OCI-LY3 (cell line): ENCODE measurements around the gene SLC25A26.

Experiments
- H2AFZ ChIP-seq: fragments of 200-600, 300-600 bp; shearing (Covaris generic); 2 replicates; pipeline ENCODE4 v1.6.0; 2014; ENCODE audit warnings: antibody characterized with exemption, low read depth, low read length
- H3K27ac ChIP-seq: fragments of 200-600, 300-600 bp; sonication (generic); 2 replicates; pipeline ENCODE4 v1.5.1; 2014; ENCODE audit warnings: mild to moderate bottlenecking, low read length, moderate library complexity, mixed read lengths
- H3K27me3 ChIP-seq: fragments of 200-600, 300-600 bp; sonication (generic); 2 replicates; pipeline ENCODE4 v1.6.1; 2014; ENCODE audit warnings: low read depth, low read length, mixed read lengths
- H3K36me3 ChIP-seq: fragments of 200-600, 300-600 bp; sonication (generic); replicated peaks from 2 replicates; pipeline ENCODE3; 2014; ENCODE audit warnings: low read depth, low read length, mixed read lengths
- H3K4me1 ChIP-seq: fragments of 300-600, 200-600 bp; sonication (generic); 2 replicates; pipeline ENCODE4 v1.6.1; 2014; ENCODE audit warnings: low read length, mixed read lengths
- H3K4me2 ChIP-seq: fragments of 200-600, 300-600 bp; sonication (generic); 2 replicates; pipeline ENCODE4 v1.6.1; 2014; ENCODE audit warnings: low read length, mixed read lengths
- H3K4me3 ChIP-seq: fragments of 300-600, 200-600 bp; sonication (generic); 2 replicates; pipeline ENCODE4 v1.5.1; 2014; ENCODE audit warnings: antibody characterized with exemption, mild to moderate bottlenecking, low read length, moderate library complexity
- H3K79me2 ChIP-seq: fragments of 300-600, 200-600 bp; shearing (Covaris generic); 2 replicates; pipeline ENCODE4 v1.6.1; 2014; ENCODE audit warnings: mild to moderate bottlenecking, low read length, mixed read lengths
- H3K9ac ChIP-seq: fragments of 300-600, 200-600 bp; shearing (Covaris generic); 2 replicates; pipeline ENCODE4 v1.6.0; 2014; ENCODE audit warnings: mild to moderate bottlenecking, low read length, moderate library complexity
- H3K9me3 ChIP-seq: fragments of 200-600, 300-600 bp; shearing (Covaris generic); 2 replicates; pipeline ENCODE4 v1.6.1; 2014; ENCODE audit warnings: low read length, mixed read lengths; ENCODE audit not compliant: insufficient read depth
- H4K20me1 ChIP-seq: fragments of 200-600, 300-600 bp; sonication (generic); 2 replicates; pipeline ENCODE4 v1.6.1; 2016; ENCODE audit warnings: low read length, mixed read lengths; ENCODE audit not compliant: insufficient read depth
- EZH2phosphoT487 ChIP-seq: fragments of 200-600 bp; shearing (Covaris generic); IDR thresholded peaks from 2 replicates; pipeline ENCODE4 v1.6.1; 2018; ENCODE audit warnings: antibody characterized with exemption, mixed run types, low read depth
- TF ChIP-seq, protein P1 (sequence below): fragments of 200-600, 300-600 bp; sonication (generic); IDR thresholded peaks from 2 replicates; pipeline ENCODE4 v1.5.1; 2014; ENCODE audit warnings: antibody characterized with exemption, low read length, low read depth

Gene SLC25A26

DNA sequence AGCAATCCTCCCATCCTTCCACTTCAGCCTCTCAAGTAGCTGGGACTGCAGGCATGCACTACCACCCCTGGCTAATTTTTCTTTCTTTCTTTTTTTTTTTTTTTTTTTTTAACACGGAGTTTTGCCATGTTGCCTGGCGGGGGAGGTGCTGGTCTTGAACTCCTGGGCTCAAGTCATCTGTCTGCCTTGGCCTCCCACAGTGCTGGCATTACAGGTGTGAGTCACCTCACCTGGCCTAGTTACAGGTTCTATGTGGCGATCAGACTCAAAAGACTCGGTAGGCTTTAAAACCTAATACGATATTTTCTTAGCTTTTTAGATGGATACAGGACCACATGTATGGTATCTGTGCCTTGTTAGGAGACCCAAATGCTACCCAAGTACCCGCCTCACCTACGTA lies 14.0 kb upstream of the SLC25A26 start:
- Histone ChIP-seq H3K36me3 (no peaks in the 10 kb centered on the region), H3K4me3 (no peak overlapping the region), H3K4me1 (no peaks in the 10 kb centered on the region), H3K79me2 (no peaks in the 10 kb centered on the region), H3K27ac (no peak overlapping the region), H3K4me2 (no peak overlapping the region), H2AFZ (no peak overlapping the region), H3K9me3 (no peaks in the 10 kb centered on the region), H3K9ac (no peak overlapping the region), H4K20me1 (no peaks in the 10 kb centered on the region), H3K27me3 (peaks cover 23% of the 10 kb centered on the region; the same call in 1 of the 2 replicates)
- TF ChIP-seq, protein P1, sequence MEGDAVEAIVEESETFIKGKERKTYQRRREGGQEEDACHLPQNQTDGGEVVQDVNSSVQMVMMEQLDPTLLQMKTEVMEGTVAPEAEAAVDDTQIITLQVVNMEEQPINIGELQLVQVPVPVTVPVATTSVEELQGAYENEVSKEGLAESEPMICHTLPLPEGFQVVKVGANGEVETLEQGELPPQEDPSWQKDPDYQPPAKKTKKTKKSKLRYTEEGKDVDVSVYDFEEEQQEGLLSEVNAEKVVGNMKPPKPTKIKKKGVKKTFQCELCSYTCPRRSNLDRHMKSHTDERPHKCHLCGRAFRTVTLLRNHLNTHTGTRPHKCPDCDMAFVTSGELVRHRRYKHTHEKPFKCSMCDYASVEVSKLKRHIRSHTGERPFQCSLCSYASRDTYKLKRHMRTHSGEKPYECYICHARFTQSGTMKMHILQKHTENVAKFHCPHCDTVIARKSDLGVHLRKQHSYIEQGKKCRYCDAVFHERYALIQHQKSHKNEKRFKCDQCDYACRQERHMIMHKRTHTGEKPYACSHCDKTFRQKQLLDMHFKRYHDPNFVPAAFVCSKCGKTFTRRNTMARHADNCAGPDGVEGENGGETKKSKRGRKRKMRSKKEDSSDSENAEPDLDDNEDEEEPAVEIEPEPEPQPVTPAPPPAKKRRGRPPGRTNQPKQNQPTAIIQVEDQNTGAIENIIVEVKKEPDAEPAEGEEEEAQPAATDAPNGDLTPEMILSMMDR = no peak
- no peak for TF ChIP-seq EZH2phosphoT487

DNA sequence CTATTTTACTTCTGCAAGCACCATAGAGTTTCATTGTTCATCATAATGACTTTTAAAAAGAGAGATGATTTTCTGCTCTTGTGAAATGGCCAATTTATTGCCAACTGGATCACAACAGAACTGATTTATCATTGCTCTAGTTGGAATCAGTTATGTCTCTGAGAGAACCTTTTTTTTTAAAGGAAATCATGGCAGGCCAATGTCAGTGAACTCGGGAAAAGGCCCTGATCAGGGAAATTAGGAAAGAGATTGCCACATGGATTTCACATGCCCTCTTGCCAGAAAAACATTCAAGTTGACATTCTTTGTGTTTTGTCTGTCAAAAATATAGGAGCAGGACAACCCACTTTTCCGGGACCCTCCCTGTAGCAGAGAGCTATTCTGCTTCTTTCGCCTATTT lies 12.6 kb upstream of the SLC25A26 start:
- Histone ChIP-seq H4K20me1 (no peaks in the 10 kb centered on the region), H3K9ac (no peak overlapping the region), H3K4me2 (no peak overlapping the region), H3K4me1 (no peaks in the 10 kb centered on the region), H3K36me3 (no peaks in the 10 kb centered on the region), H2AFZ (no peak overlapping the region), H3K4me3 (no peak overlapping the region), H3K27ac (no peak overlapping the region), H3K27me3 (peaks cover 23% of the 10 kb centered on the region; the same call in 1 of the 2 replicates), H3K79me2 (no peaks in the 10 kb centered on the region), H3K9me3 (no peaks in the 10 kb centered on the region)
- TF ChIP-seq EZH2phosphoT487 = no peak
- TF ChIP-seq, protein P1 = no peak

DNA sequence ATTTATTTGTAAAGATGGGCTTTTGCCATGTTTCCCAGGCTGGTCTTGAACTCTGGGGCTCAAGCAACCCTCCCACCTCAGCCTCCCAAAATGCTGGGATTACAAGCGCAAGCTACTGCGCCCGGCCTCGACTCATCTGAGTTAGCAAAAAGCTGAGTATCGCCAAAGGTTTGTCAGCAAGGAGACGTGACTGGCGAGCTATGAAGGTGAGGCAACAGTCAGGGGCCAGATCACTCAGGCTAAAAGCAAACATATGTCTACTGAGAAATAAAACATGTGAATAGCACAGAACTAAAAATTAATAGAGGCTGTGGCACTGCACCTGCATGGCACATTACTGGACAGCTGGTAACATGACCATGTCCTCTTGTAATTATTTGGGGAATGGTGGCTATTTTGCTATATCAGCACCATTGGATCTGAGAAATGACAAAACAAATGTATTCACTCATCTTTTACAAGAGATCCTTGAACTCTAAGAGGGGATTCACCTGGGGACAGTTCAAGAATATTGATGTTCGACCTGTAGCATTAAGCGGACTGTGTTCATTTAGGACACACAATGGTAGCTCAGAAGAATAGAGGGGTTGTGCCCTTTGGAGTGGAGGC lies 10.0 kb upstream of the SLC25A26 start:
- Histone ChIP-seq H4K20me1 (no peaks in the 10 kb centered on the region), H3K9me3 (no peaks in the 10 kb centered on the region), H3K36me3 (no peaks in the 10 kb centered on the region), H3K9ac (no peak overlapping the region), H3K27ac (no peak overlapping the region), H3K79me2 (no peaks in the 10 kb centered on the region), H3K4me1 (no peaks in the 10 kb centered on the region), H3K4me3 (no peak overlapping the region), H3K4me2 (no peak overlapping the region), H3K27me3 (peaks cover 9% of the 10 kb centered on the region; the same call in 1 of the 2 replicates), H2AFZ (no peak overlapping the region)
- TF ChIP-seq, protein P1 = no peak
- TF ChIP-seq EZH2phosphoT487 = no peak

DNA sequence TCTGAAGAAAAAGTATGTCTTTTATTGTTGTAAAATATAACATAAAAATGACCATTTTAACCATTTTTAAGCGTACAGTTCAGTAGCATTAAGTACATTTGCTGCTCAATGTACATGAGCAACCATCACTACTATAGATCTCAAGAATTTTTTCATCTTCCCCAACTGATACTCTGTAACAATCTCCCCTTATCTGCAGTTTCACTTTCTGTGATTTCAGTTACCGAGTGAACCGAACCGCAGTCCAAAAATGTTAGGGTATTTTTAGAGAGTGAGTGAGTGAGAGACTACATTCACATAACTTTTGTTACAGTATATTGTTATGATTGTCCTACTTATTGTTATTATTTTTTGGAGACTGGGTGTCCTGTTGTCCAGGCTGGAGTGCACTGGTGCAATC lies 9.0 kb upstream of the SLC25A26 start:
- no peaks in the 10 kb centered on the region for H3K36me3 ChIP-seq
- H3K4me1 ChIP-seq = no peaks in the 10 kb centered on the region
- TF ChIP-seq, protein P1 = no peak
- TF ChIP-seq EZH2phosphoT487 = no peak
- no peak overlapping the region for H3K9ac ChIP-seq
- H3K9me3 ChIP-seq = no peaks in the 10 kb centered on the region
- 0 out of 2 replicates have a peak, but pooled peaks cover 2% of the 10 kb centered on the region for H3K27me3 ChIP-seq
- no peak overlapping the region for H3K4me3 ChIP-seq
- no peak overlapping the region for H2AFZ ChIP-seq
- H3K79me2 ChIP-seq = no peaks in the 10 kb centered on the region
- no peak overlapping the region for H3K4me2 ChIP-seq
- H3K27ac ChIP-seq = no peak overlapping the region
- no peaks in the 10 kb centered on the region for H4K20me1 ChIP-seq
